GM19099 (cell line): ENCODE results near the gene FNBP1.

Experiments used
- POLR2A ChIP-seq: IDR thresholded peaks from 3 replicates; pipeline ENCODE4 v1.6.1; 2011; ENCODE audit warnings: low read depth; ENCODE audit not compliant: insufficient read length; ENCODE audit errors: extremely low read depth

The FNBP1 gene

GRCh38 chr9:129885670-129886106 is 157.3 kb downstream of the FNBP1 start:
- TF ChIP-seq POLR2A = peak; percentile 50

- no peak for TF ChIP-seq POLR2A
Observed at GRCh38 chr9:129885018-129885669, 157.8 kb downstream of the FNBP1 start.

GRCh38 chr9:129884220-129885017 is 158.6 kb downstream of the FNBP1 start:
- TF ChIP-seq POLR2A = peak; percentile 87

GRCh38 chr9:129881547-129882324 is 161.3 kb downstream of the FNBP1 start:
- no peak for TF ChIP-seq POLR2A

- no peak for TF ChIP-seq POLR2A
Observed at GRCh38 chr9:129880654-129881546, 162.1 kb downstream of the FNBP1 start.

GRCh38 chr9:129879991-129880653 is 162.9 kb downstream of the FNBP1 start:
- no peak for TF ChIP-seq POLR2A

- no peak for TF ChIP-seq POLR2A
Observed at GRCh38 chr9:129879103-129879699, 163.8 kb downstream of the FNBP1 start.

- no peak for TF ChIP-seq POLR2A
Observed at GRCh38 chr9:129878291-129878690, 164.7 kb downstream of the FNBP1 start.

- no peak for TF ChIP-seq POLR2A
Observed at GRCh38 chr9:129876815-129877214, 166.2 kb downstream of the FNBP1 start.

- no peak for TF ChIP-seq POLR2A
Observed at GRCh38 chr9:129875687-129876395, 167.1 kb downstream of the FNBP1 start.

- no peak for TF ChIP-seq POLR2A
Observed at GRCh38 chr9:129875181-129875611, 167.8 kb downstream of the FNBP1 start.

GRCh38 chr9:129874261-129875101 is 168.5 kb downstream of the FNBP1 start:
- TF ChIP-seq POLR2A = no peak
